ENCODE data around the gene P4HB. TPM values are rescaled to one million over a fixed set of nuclear protein-coding genes. Genes with fewer than 3 reads are reported as not detected.

P4HB gene
- polyA plus RNA-seq, 1 donor: 425 TPM

Other genes with a start within 250 kb of the P4HB start
- gene NPLOC4, start 223.4 kb downstream of the P4HB start, polyA plus RNA-seq (ENCODE audit: insufficient read length): 71.8 TPM
- 4.0 TPM for gene TSPAN10, start 223.3 kb downstream of the P4HB start, polyA plus RNA-seq (ENCODE audit: insufficient read length)
- gene PDE6G, start 204.0 kb downstream of the P4HB start, polyA plus RNA-seq (ENCODE audit: insufficient read length): 11.0 TPM
- gene OXLD1, start 193.9 kb downstream of the P4HB start, polyA plus RNA-seq (ENCODE audit: insufficient read length): 12.7 TPM
- gene CCDC137, start 193.8 kb downstream of the P4HB start, polyA plus RNA-seq (ENCODE audit: insufficient read length): 15.2 TPM
- gene ARL16, start 176.7 kb downstream of the P4HB start, polyA plus RNA-seq (ENCODE audit: insufficient read length): 50.2 TPM
- gene HGS, start 176.5 kb downstream of the P4HB start, polyA plus RNA-seq (ENCODE audit: insufficient read length): 96.5 TPM
- 34.1 TPM for gene MRPL12, start 157.2 kb downstream of the P4HB start, polyA plus RNA-seq (ENCODE audit: insufficient read length)
- gene SLC25A10, start 148.3 kb downstream of the P4HB start, polyA plus RNA-seq (ENCODE audit: insufficient read length): 13.0 TPM
- gene GCGR, start 56.4 kb downstream of the P4HB start, polyA plus RNA-seq (ENCODE audit: insufficient read length): 9.2 TPM
- gene MCRIP1, start 27.2 kb downstream of the P4HB start, polyA plus RNA-seq (ENCODE audit: insufficient read length): 65.0 TPM
- 0.22 TPM for gene PPP1R27, start 25.5 kb downstream of the P4HB start, polyA plus RNA-seq (ENCODE audit: insufficient read length)
- 149 TPM for gene ARHGDIA, start 10.8 kb upstream of the P4HB start, polyA plus RNA-seq (ENCODE audit: insufficient read length)
- gene ALYREF, start 31.1 kb upstream of the P4HB start, polyA plus RNA-seq (ENCODE audit: insufficient read length): 70.2 TPM
- gene ANAPC11, start 31.2 kb upstream of the P4HB start, polyA plus RNA-seq (ENCODE audit: insufficient read length): 62.1 TPM
- gene NPB, start 41.7 kb upstream of the P4HB start, polyA plus RNA-seq (ENCODE audit: insufficient read length): 0.90 TPM
- gene PCYT2, start 50.9 kb upstream of the P4HB start, polyA plus RNA-seq (ENCODE audit: insufficient read length): 41.5 TPM
- 15.0 TPM for gene SIRT7, start 57.6 kb upstream of the P4HB start, polyA plus RNA-seq (ENCODE audit: insufficient read length)
- gene MAFG, start 67.2 kb upstream of the P4HB start, polyA plus RNA-seq (ENCODE audit: insufficient read length): 12.1 TPM
- 19.9 TPM for gene PYCR1, start 76.8 kb upstream of the P4HB start, polyA plus RNA-seq (ENCODE audit: insufficient read length)
- 0.18 TPM for gene MYADML2, start 86.7 kb upstream of the P4HB start, polyA plus RNA-seq (ENCODE audit: insufficient read length)
- 2.2 TPM for gene NOTUM, start 100.7 kb upstream of the P4HB start, polyA plus RNA-seq (ENCODE audit: insufficient read length)
- gene ASPSCR1, start 117.1 kb upstream of the P4HB start, polyA plus RNA-seq (ENCODE audit: insufficient read length): 25.3 TPM
- 34.4 TPM for gene CENPX, start 162.3 kb upstream of the P4HB start, polyA plus RNA-seq (ENCODE audit: insufficient read length)
- 10.4 TPM for gene LRRC45, start 162.8 kb upstream of the P4HB start, polyA plus RNA-seq (ENCODE audit: insufficient read length)
- 10.1 TPM for gene RAC3, start 171.1 kb upstream of the P4HB start, polyA plus RNA-seq (ENCODE audit: insufficient read length)
- 69.8 TPM for gene DCXR, start 177.2 kb upstream of the P4HB start, polyA plus RNA-seq (ENCODE audit: insufficient read length)
- 37.3 TPM for gene RFNG, start 191.3 kb upstream of the P4HB start, polyA plus RNA-seq (ENCODE audit: insufficient read length)
- 102 TPM for gene GPS1, start 191.4 kb upstream of the P4HB start, polyA plus RNA-seq (ENCODE audit: insufficient read length)
- 74.1 TPM for gene DUS1L, start 205.3 kb upstream of the P4HB start, polyA plus RNA-seq (ENCODE audit: insufficient read length)
- gene FASN, start 237.7 kb upstream of the P4HB start, polyA plus RNA-seq (ENCODE audit: insufficient read length): 34.3 TPM

Data from left kidney (tissue), 1 donor.